GM19193 (cell line): ENCODE results near the gene CSGALNACT2.

ENCODE experiments used
- POLR2A ChIP-seq: IDR thresholded peaks from 4 replicates; pipeline ENCODE4 v1.6.1; 2011; ENCODE audit not compliant: insufficient read depth, insufficient read length; ENCODE audit errors: extremely low read depth

The CSGALNACT2 gene

GRCh38 chr10:43226441-43226840 lies 88.2 kb downstream of the CSGALNACT2 start:
- TF ChIP-seq POLR2A: no peak

DNA sequence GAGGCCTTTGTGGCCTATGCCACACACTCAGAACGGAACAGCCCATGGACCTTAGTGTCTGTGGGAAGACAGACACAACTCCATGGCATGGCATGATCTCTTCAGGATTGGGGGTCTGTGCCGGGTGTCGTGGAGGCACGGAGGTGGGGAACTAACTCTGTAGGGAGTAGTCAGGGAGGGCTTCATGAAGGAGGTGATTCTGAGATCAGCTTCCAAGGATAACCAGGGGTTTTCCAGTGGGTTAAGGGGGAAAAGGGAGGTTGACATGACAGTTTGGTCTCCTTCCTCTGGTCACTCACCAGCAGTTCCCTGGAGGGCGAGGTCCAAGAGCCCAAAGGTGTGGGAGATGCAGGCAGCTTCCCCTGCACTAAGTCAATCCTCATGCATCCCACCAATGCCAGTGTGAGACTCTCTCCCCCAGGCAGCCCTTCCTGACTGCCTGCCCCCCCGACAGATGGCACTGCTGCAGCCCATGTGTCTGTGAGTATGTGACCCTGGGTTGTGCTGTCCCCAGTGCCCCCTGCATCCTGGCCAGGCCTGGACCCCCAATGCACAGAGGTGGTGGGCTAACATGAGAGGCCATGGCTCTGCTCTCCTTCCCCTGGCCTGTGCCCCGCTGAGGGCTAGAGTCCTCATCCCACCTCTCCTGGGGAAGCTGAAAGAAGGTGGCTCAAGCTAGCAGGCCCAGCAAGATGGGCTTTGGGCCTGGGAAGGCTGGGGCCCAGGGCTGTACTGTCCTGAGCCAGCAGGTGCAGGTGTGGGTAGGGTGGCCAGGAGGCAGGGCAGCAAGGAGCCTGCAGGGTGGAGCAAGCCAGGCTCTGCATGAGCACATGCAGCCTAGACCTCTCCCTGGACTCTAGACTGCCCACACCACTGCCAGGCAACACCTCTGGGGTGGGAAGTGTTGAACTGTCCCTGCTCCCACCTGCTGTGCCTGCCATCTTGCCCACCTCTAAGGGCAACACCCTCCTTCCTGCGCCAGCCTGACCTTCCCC lies 88.9 kb downstream of the CSGALNACT2 start:
- TF ChIP-seq POLR2A: no peak

DNA sequence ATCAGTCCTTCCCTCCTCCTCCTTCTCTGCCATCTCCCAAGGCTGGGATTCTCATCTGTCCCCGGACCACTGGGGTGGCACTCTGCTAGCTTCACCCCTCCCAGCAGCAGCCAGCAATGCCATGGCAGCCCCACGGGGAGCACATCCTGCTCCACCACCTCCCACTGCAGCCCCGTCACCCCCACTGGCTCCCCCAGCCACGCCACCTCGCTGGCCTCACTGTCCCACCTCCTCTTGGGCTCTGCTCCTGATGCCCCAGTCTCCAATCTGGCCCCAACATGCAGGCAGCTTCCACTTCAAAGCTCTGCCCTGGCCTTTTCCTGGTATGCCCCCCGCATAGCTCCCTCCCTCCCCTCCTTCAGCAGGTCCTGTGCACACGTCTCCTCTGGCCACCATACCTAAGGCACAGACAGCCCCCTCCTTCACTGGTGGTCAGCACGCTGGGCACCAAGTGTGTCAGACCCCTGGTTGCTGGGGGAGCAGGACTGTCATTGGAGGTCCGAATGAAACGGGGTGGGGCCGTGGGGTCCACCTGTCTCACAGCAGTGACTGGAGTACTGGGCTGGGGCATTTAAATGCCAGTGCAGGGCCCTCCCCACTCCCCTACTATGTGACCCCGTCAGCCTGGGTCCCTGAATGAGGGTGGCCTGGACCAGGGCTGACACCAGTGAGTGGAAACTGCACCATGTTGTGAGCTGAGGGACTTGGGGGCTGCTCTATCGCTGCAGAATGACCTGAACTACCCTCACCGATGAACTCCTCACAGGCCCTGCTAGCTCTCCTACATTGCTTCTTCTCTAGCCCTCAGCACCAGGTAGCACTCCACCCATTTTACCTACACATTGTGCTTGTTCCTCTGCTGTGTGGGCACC lies 89.9 kb downstream of the CSGALNACT2 start:
- no peak for TF ChIP-seq POLR2A

DNA sequence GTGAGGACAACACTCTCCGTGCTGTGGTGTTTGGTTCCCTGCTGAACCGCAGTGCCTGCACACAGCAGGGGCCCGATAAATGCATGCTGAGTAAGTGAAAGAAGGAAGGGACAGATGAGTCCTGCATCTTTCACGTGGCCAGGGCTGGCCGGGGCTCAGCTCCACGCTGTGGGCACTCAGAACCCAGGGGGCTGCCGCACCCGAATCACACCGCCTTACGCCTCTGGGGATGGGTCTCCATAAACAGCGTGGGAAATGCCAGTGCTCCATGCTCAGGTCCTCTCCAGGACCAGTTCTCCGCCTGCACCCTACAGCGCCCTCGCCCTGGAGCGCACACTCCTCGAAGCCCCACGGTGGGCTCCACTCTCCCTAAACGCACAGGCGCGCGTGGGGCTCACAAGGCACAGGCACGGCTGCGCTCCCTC lies 90.5 kb downstream of the CSGALNACT2 start:
- no peak for TF ChIP-seq POLR2A

DNA sequence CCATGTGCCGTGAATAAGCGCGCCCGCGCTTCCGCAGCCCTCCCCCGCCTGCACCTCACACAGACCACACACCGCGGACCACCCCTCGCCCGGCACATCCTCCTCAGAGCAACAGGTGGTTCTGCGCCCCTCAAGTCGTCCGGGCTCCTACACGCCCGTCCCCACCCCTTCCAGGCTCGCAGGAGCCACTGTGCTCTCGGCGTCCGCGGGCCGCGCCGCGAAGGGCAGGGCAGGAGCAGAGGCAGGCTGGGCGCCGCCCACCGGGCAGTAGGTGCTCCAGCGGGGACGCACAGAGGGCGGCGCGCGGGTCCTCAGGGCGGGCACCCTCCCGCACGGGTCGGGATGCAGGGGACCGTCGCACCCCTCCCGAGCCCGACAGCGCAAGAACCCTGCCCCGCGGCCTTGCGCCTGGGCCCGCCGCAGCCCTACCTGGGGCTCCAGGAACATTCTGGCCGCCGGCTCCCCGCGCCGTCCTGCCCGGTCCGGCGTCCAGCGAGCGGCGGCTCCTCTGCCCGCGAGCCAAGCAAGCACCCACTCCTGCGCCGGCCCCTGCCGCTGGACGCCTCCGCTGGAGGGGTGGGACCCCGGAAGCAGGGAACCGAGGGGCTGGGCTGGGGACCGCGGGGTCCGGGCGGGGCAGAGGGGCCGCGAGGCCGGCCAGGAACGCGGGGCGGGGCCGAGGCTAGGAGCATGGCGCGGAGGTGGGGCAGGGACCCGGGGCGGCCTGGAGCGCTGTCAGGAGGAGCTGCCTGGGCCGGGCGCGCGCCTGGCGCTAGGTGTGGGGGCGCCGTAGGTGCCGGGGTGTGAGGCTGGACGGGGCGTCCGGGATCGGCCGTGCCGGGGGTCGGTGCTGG lies 91.2 kb downstream of the CSGALNACT2 start:
- TF ChIP-seq POLR2A: no peak

- TF ChIP-seq POLR2A: no peak
Observed at GRCh38 chr10:43230101-43230908, 92.1 kb downstream of the CSGALNACT2 start.

DNA sequence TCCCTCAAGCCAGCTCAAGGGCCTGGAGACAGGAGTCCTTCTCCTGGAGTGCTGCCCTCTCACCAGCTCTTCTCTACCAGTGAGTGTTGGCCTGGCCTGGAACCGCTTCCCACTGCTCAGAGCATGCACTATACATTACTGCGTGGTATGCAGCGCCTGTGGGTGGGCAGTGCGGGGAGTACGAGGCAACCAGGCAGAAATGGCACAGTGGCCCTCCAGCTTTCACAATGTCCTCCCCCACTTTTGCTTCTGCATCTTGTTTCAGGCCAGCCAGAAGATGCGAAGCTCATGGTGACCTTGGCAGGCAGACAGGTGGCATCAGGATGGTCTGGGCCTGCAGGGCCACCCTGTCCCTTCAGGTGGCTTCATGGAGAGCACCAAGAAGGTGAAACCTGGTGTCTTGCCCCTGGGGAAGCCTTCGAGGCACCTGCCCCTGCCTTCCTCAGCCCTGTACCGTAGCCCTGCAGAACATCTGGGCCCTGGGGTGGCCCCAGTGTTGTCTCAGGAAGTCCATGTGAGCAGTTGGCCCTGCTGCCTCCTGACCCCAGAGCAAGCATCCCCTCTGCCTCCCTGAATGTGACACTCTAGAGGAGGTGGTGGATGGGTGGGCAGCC lies 92.8 kb downstream of the CSGALNACT2 start:
- no peak for TF ChIP-seq POLR2A

DNA sequence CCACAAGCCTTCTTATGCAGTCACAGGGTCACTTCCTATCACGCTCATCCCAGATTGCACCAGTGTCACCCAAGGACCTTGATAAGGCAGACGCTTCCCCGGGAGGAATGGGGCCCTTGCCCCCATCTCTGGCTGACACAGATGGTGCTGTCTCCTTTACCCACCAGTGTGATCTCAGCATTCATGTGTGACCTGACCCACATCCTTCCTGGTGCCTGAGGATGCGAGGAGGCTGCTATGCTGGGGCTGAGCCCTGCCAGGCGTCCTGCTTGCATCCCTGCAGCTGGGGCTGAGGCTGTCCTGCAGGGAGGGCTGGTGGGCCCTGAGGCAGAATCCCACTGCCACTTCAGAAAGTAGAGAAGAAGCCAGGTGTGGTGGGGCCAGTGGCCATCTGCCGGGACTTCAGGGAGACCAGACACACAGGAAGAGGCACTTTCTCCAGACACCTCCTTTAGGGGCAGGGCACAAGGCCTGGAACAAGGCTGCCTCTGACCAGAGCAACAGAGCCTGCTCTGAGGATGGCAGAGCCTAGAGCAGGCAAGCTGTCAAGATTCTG lies 93.4 kb downstream of the CSGALNACT2 start:
- TF ChIP-seq POLR2A: no peak

- TF ChIP-seq POLR2A: no peak
Observed at GRCh38 chr10:43233601-43234430, 95.6 kb downstream of the CSGALNACT2 start.

DNA sequence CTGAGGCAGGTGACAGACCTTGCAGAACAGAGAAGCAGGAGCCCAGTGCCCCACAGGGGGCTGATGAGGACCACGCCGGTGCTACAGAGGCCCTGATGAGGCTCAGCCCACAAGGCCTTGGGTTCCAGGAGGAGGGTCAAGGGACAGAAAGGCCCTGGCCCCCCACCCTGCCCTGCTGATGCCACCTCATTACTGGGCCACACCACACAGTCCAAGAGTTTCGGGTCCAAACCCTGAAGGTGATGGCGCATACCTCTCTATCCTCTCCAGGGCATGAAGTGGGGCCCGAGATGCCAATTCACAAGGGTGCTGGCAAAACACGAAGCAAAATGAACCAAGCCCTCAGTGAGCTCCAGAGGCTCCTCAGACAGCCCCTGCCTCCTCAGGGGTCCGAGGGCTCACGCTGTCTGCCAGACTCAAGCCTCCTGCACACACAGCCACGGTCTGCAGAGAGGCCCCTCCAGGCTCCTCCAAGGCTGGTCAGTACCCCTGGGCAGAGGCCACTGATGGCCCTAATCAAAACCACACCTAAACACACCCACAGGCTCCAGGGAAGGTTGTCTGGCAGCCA lies 96.3 kb downstream of the CSGALNACT2 start:
- TF ChIP-seq POLR2A: no peak
